Embryonic facial prominence (tissue), 1 donor: ENCODE data around the gene ANKRD40.

Experiments
- DNase-seq: peaks from one replicate; pipeline ENCODE4 v3.0.0-alpha.2; 2016; ENCODE audit errors: extremely low spot score

ANKRD40 gene

GRCh38 chr17:50649042-50649908 lies 58.4 kb downstream of the ANKRD40 start:
- no peak for DNase-seq

GRCh38 chr17:50647187-50647586 lies 60.5 kb downstream of the ANKRD40 start:
- DNase-seq = no peak

- DNase-seq = no peak
These were observed 61.7 kb downstream of the ANKRD40 start for GRCh38 chr17:50645748-50646682.
